Thymus (tissue), 11 donors: ENCODE measurements around the gene TXN. TPM values are rescaled to one million over a fixed set of nuclear protein-coding genes. Genes with fewer than 3 reads are reported as not detected.

Source experiments
- DNase-seq, 9 donors: peaks; one replicate each; pipeline ENCODE4 v3.0.0-alpha.2; 2013; ENCODE audit warnings: low spot score in 9 of 9, low read depth in 6 of 9, missing footprints in 1 of 9
- H3K27ac ChIP-seq, 2 donors: one replicate each; pipeline ENCODE4 v1.5.1; 2013; ENCODE audit warnings: control low read depth in 1 of 2, low read depth in 1 of 2, low read length in 1 of 2, mild to moderate bottlenecking in 1 of 2, moderate library complexity in 1 of 2
- H3K27me3 ChIP-seq, 2 donors: one replicate each; pipeline ENCODE4 v1.5.1; 2013; ENCODE audit warnings: low read length in 1 of 2; ENCODE audit not compliant: control insufficient read depth in 2 of 2, insufficient read depth in 1 of 2
- H3K36me3 ChIP-seq, 2 donors: one replicate each; pipeline ENCODE4 v1.5.1; 2013; ENCODE audit warnings: low read length in 1 of 2, mild to moderate bottlenecking in 1 of 2, moderate library complexity in 1 of 2; ENCODE audit not compliant: control insufficient read depth in 2 of 2, insufficient read depth in 2 of 2
- H3K4me1 ChIP-seq, 2 donors: one replicate each; pipeline ENCODE4 v1.5.1; 2013; ENCODE audit warnings: low read length in 2 of 2; ENCODE audit not compliant: control insufficient read depth in 2 of 2, insufficient read depth in 2 of 2
- H3K4me3 ChIP-seq, 2 donors: one replicate each; pipeline ENCODE4 v1.5.1; 2013; ENCODE audit warnings: low read length in 2 of 2, control low read depth in 1 of 2, mild to moderate bottlenecking in 1 of 2
- H3K9me3 ChIP-seq, 2 donors: one replicate each; pipeline ENCODE4 v1.5.1; 2013; ENCODE audit warnings: low read length in 1 of 2, mild to moderate bottlenecking in 1 of 2; ENCODE audit not compliant: control insufficient read depth in 2 of 2, insufficient read depth in 1 of 2
- WGBS: extraction: QIAGEN DNeasy Blood & Tissue Kit; methylation state at CpG from one replicate; pipeline ENCODE4 v1.1.7; 2013; 5-methylcytosine and 5-hydroxymethylcytosine counted together
- polyA plus RNA-seq: library from polyadenylated mRNA; stranded (reverse); fragments of 200-250 nt; gene quantifications from one replicate; pipeline ENCODE4 v1.2.3, GENCODE V29; 2013
- total RNA-seq: library from RNA; stranded (reverse); fragments of 120-200 nt; gene quantifications from one replicate; pipeline ENCODE4 v1.2.4, GENCODE V29; 2013
- donor health status: healthy.

TXN gene
- total and polyA plus RNA-seq, 2 donors, result 320 to 448 TPM

GRCh38 chr9:110240198-110240597 lies 16.1 kb downstream of the TXN start:
- DNase-seq, result no peak
- Histone ChIP-seq H3K36me3 (peaks cover 4 to 25% of the 10 kb centered on the region in 2 donors), H3K27me3 (no peaks in the 10 kb centered on the region), H3K4me3 (no peak overlapping the region), H3K4me1 (no peaks in the 10 kb centered on the region), H3K27ac (no peak overlapping the region), H3K9me3 (peaks cover 1 to 5% of the 10 kb centered on the region in 2 donors)
- 85% methylated on average over 1 of the region's 1 CpG for WGBS

GRCh38 chr9:110228321-110228720 lies 28.0 kb downstream of the TXN start:
- no peak overlapping the region for H3K4me3 ChIP-seq

GRCh38 chr9:110224583-110224982 lies 31.7 kb downstream of the TXN start:
- H3K27ac ChIP-seq, result no peak overlapping the region
- 95% methylated on average over 3 of the region's 3 CpGs for WGBS
- H3K4me1 ChIP-seq, result no peaks in the 10 kb centered on the region
- no peaks in the 10 kb centered on the region for H3K9me3 ChIP-seq
- no peaks in the 10 kb centered on the region for H3K27me3 ChIP-seq
- DNase-seq, result no peak
- H3K36me3 ChIP-seq, result no peaks in the 10 kb centered on the region
- H3K4me3 ChIP-seq, result no peak overlapping the region

More at GRCh38 chr9:110228321-110228720, 28.0 kb downstream of the TXN start:
- H3K4me1 ChIP-seq, result no peaks in the 10 kb centered on the region
- 96% methylated on average over 2 of the region's 2 CpGs for WGBS
- no peaks in the 10 kb centered on the region for H3K36me3 ChIP-seq
- H3K9me3 ChIP-seq, result no peaks in the 10 kb centered on the region
- no peak overlapping the region for H3K27ac ChIP-seq
- no peak for DNase-seq
- H3K27me3 ChIP-seq, result no peaks in the 10 kb centered on the region

GRCh38 chr9:110220809-110221208 lies 35.5 kb downstream of the TXN start:
- Histone ChIP-seq H3K27ac (no peak overlapping the region), H3K4me1 (peaks cover 0 to 2% of the 10 kb centered on the region in 2 donors), H3K9me3 (no peaks in the 10 kb centered on the region), H3K36me3 (no peaks in the 10 kb centered on the region), H3K4me3 (no peak overlapping the region), H3K27me3 (no peaks in the 10 kb centered on the region)
- WGBS, result over 99% methylated on average over 3 of the region's 3 CpGs
- DNase-seq, result no peak

GRCh38 chr9:110217656-110218099 lies 38.6 kb downstream of the TXN start:
- Histone ChIP-seq H3K36me3 (no peaks in the 10 kb centered on the region), H3K9me3 (no peaks in the 10 kb centered on the region), H3K27me3 (no peaks in the 10 kb centered on the region), H3K4me3 (no peak overlapping the region), H3K4me1 (peaks cover 15 to 18% of the 10 kb centered on the region in 2 donors), H3K27ac (no peak overlapping the region)
- peak in 8 of 9 donors; percentile 16 to 74 (median 44) for DNase-seq
- WGBS, result 36% methylated on average over 10 of the region's 10 CpGs

- no peak overlapping the region for H3K27ac ChIP-seq
- 51% methylated on average over 2 of the region's 2 CpGs for WGBS
- H3K36me3 ChIP-seq, result no peaks in the 10 kb centered on the region
- peak in 3 of 9 donors; percentile 21 to 59 (median 40) for DNase-seq
- peaks cover 15 to 18% of the 10 kb centered on the region in 2 donors for H3K4me1 ChIP-seq
- H3K27me3 ChIP-seq, result no peaks in the 10 kb centered on the region
- H3K9me3 ChIP-seq, result no peaks in the 10 kb centered on the region
- H3K4me3 ChIP-seq, result no peak overlapping the region
Observed at GRCh38 chr9:110214586-110215355, 41.5 kb downstream of the TXN start.

GRCh38 chr9:110214090-110214489 lies 42.2 kb downstream of the TXN start:
- peak overlapping the region in 1 of 2 donors; percentile 15 for H3K27ac ChIP-seq
- no peak for DNase-seq
- WGBS, result 89% methylated on average over 6 of the region's 6 CpGs
- no peak overlapping the region for H3K4me3 ChIP-seq
- no peaks in the 10 kb centered on the region for H3K27me3 ChIP-seq
- no peaks in the 10 kb centered on the region for H3K9me3 ChIP-seq
- no peaks in the 10 kb centered on the region for H3K36me3 ChIP-seq
- H3K4me1 ChIP-seq, result peaks cover 15 to 18% of the 10 kb centered on the region in 2 donors

GRCh38 chr9:110213413-110214044 lies 42.8 kb downstream of the TXN start:
- H3K9me3 ChIP-seq, result no peaks in the 10 kb centered on the region
- H3K4me1 ChIP-seq, result peaks cover 15 to 18% of the 10 kb centered on the region in 2 donors
- no peak for DNase-seq
- no peaks in the 10 kb centered on the region for H3K27me3 ChIP-seq
- no peak overlapping the region for H3K4me3 ChIP-seq
- no peak overlapping the region for H3K27ac ChIP-seq
- WGBS, result 97% methylated on average over 10 of the region's 10 CpGs
- H3K36me3 ChIP-seq, result no peaks in the 10 kb centered on the region

GRCh38 chr9:110208031-110208430 lies 48.3 kb downstream of the TXN start, which contains the start of gene C9orf152:
C9orf152 (minus strand) TSS chr9:110208159; CDS start chr9:110207579, 580 bp downstream.
- H3K9me3 ChIP-seq, result no peaks in the 10 kb centered on the region
- no peak for DNase-seq
- peaks cover 1 to 5% of the 10 kb centered on the region in 2 donors for H3K4me1 ChIP-seq
- H3K27ac ChIP-seq, result no peak within 1 kb of the TSS
- H3K4me3 ChIP-seq, result no peak within 1 kb of the TSS
- H3K36me3 ChIP-seq, result no peaks in the 10 kb centered on the region
- WGBS, result 86% methylated on average over 9 of the region's 9 CpGs
- no peaks in the 10 kb centered on the region for H3K27me3 ChIP-seq
